Breast epithelium (tissue), 4 donors: ENCODE results near the gene MED22. TPM values are rescaled to one million over a fixed set of nuclear protein-coding genes. Genes with fewer than 3 reads are reported as not detected.

Experiments used
- DNase-seq, 2 donors: peaks; one replicate each; pipeline ENCODE4 v3.0.0-alpha.2; 2019; ENCODE audit warnings: low spot score in 2 of 2
- H3K27ac ChIP-seq, 2 donors: fragments of 200-600 bp; sonication (generic) in 1 of 2; one replicate each; pipeline ENCODE4 v1.5.1; 2016 to 2019; ENCODE audit warnings: mild to moderate bottlenecking in 1 of 2
- H3K27me3 ChIP-seq, 2 donors: fragments of 200-600 bp; sonication (generic) in 1 of 2; one replicate each; pipeline versions ENCODE4 v1.5.1 to v1.6.0; 2017 to 2019; ENCODE audit warnings: control low read depth in 1 of 2, mild to moderate bottlenecking in 1 of 2
- H3K36me3 ChIP-seq: fragments of 200-600 bp; one replicate; pipeline ENCODE4 v1.5.1; 2019
- H3K4me1 ChIP-seq, 2 donors: fragments of 200-600 bp; sonication (generic); one replicate each; pipeline ENCODE4 v1.5.1; 2016 to 2019; ENCODE audit warnings: control low read depth in 1 of 2
- H3K4me3 ChIP-seq, 3 donors: fragments of 200-600 bp; sonication (generic); 1 replicate in 2 of 3; 2 replicates in 1 of 3; pipeline ENCODE4 v1.5.1; 2016 to 2019; ENCODE audit warnings: mild to moderate bottlenecking in 3 of 3, moderate library complexity in 2 of 3
- H3K9me3 ChIP-seq, 2 donors: fragments of 200-600 bp; sonication (generic) in 1 of 2; one replicate each; pipeline ENCODE4 v1.5.1; 2016 to 2019; ENCODE audit warnings: control low read depth in 1 of 2
- POLR2A ChIP-seq: fragments of 450-650 bp; IDR thresholded peaks from one replicate; pipeline ENCODE4 v1.6.1; 2016; ENCODE audit warnings: antibody characterized with exemption, mild to moderate bottlenecking, moderate library complexity
- POLR2AphosphoS5 ChIP-seq, 3 donors: sonication (generic); formaldehyde crosslinking; IDR thresholded peaks; one replicate each; pipeline ENCODE4 v1.6.1; 2017; ENCODE audit warnings: antibody characterized with exemption in 3 of 3
- intact Hi-C: fragments of 100-400 bp; cut with DNase I; formaldehyde crosslinking; loops from one replicate; pipeline ENCODE4 v1.15.1; 2023; ENCODE audit warnings: low total_unique reads
- total RNA-seq, 3 donors: library from RNA; depleted of rRNA; stranded (reverse); fragments of >200 nt; gene quantifications; one replicate each; pipeline ENCODE4 v1.1.0, GENCODE V29; 2016
- TF ChIP-seq, protein P1 (sequence below), 3 donors: fragments of 450-650 bp; IDR thresholded peaks; one replicate each; pipeline ENCODE4 v1.5.1; 2016 to 2017; ENCODE audit warnings: antibody characterized with exemption in 3 of 3, mild to moderate bottlenecking in 3 of 3, moderate library complexity in 3 of 3

MED22 gene
- total RNA-seq, 3 donors from 2014 or later, result 19.2 to 32.2 (median 31.1) TPM

DNA sequence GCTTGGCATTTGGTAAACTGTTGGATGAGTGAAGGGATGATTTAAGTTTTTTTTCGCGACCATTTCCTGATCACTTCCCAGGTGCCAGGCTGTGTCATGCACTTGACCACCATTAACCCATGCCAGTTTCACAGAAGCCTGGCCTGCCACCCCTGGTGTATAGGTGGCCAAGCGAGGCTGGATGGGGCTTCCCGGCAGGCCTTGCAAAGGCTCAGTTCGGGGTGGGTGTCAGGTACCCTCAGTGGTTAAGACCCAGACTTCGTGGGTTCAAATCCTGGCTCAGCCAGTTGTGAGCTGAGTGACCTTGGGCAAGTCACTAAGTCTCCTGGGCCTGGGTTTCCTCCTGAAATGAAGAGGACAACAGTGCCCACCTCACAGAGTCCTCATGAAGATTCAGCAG lies 2.3 kb downstream of the MED22 start:
- H3K4me1 ChIP-seq, result peaks cover 0 to 18% of the 10 kb centered on the region in 2 donors
- H3K27me3 ChIP-seq, result no peaks in the 10 kb centered on the region
- H3K36me3 ChIP-seq, result peaks cover 8% of the 10 kb centered on the region
- intact Hi-C loops, result no loop called here
- H3K9me3 ChIP-seq, result no peaks in the 10 kb centered on the region
- no peak for DNase-seq
- H3K27ac ChIP-seq, result no peak overlapping the region
- TF ChIP-seq, protein P1, sequence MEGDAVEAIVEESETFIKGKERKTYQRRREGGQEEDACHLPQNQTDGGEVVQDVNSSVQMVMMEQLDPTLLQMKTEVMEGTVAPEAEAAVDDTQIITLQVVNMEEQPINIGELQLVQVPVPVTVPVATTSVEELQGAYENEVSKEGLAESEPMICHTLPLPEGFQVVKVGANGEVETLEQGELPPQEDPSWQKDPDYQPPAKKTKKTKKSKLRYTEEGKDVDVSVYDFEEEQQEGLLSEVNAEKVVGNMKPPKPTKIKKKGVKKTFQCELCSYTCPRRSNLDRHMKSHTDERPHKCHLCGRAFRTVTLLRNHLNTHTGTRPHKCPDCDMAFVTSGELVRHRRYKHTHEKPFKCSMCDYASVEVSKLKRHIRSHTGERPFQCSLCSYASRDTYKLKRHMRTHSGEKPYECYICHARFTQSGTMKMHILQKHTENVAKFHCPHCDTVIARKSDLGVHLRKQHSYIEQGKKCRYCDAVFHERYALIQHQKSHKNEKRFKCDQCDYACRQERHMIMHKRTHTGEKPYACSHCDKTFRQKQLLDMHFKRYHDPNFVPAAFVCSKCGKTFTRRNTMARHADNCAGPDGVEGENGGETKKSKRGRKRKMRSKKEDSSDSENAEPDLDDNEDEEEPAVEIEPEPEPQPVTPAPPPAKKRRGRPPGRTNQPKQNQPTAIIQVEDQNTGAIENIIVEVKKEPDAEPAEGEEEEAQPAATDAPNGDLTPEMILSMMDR (IDR thresholded peaks at IDR 0.05), result no peak
- TF ChIP-seq POLR2A, result no peak
- TF ChIP-seq POLR2AphosphoS5 (IDR thresholded peaks at IDR 0.05), result no peak
- H3K4me3 ChIP-seq, result no peak overlapping the region

DNA sequence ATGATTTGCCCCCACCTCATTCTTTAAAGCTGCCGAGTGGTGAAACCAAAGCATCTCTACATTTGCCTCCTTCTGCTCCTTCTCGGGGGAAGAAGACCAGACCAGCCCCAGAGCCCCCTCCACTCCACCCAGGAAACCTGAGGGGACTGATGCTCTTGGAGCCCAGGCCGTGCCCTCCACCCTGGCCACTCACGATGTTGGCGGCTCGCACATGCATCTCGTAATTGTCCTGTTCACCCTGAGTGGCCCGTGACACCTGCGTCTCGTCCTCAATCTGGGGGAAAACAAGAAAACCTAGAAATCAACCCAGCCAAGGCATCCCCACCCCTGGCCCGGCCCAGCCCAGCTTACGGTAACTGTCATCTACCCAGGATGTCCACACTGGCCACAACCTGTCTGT lies 3.0 kb downstream of the MED22 start:
- no peaks in the 10 kb centered on the region for H3K9me3 ChIP-seq
- H3K4me1 ChIP-seq, result peaks cover 0 to 18% of the 10 kb centered on the region in 2 donors
- DNase-seq, result no peak
- TF ChIP-seq, protein P1 (IDR thresholded peaks at IDR 0.05), result no peak
- TF ChIP-seq POLR2A, result no peak
- TF ChIP-seq POLR2AphosphoS5 (IDR thresholded peaks at IDR 0.05), result no peak
- H3K27ac ChIP-seq, result no peak overlapping the region
- H3K36me3 ChIP-seq, result peaks cover 5% of the 10 kb centered on the region
- H3K4me3 ChIP-seq, result no peak overlapping the region
- H3K27me3 ChIP-seq, result no peaks in the 10 kb centered on the region
- intact Hi-C loops, result no loop called here

DNA sequence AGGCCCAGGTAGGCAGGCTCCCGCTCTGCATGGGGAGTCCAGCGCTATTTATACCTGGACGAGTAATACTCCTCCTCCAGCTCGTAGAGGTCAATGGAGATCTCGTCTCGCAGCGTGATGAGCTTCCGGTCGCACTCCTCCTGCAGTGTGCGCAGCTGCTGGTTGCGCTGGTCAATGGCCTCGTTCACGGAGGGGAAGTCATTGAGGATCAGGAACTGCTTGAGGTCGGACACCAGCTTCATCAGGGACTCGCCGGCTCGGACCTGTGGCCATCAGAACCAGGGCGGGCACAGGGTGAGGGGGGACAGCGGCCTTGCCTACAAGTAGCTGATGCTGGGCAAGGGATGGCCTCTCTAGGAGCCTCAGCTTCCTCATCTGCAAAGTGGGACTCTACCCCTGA lies 3.9 kb downstream of the MED22 start:
- intact Hi-C loops, result no loop called here
- no peaks in the 10 kb centered on the region for H3K9me3 ChIP-seq
- no peak overlapping the region for H3K27ac ChIP-seq
- no peak overlapping the region for H3K4me3 ChIP-seq
- TF ChIP-seq, protein P1 (IDR thresholded peaks at IDR 0.05), result no peak
- TF ChIP-seq POLR2A (no peak), POLR2AphosphoS5 (IDR thresholded peaks at IDR 0.05) (no peak)
- no peak for DNase-seq
- peaks cover 5% of the 10 kb centered on the region for H3K36me3 ChIP-seq
- H3K27me3 ChIP-seq, result no peaks in the 10 kb centered on the region
- peaks cover 0 to 11% of the 10 kb centered on the region in 2 donors for H3K4me1 ChIP-seq

DNA sequence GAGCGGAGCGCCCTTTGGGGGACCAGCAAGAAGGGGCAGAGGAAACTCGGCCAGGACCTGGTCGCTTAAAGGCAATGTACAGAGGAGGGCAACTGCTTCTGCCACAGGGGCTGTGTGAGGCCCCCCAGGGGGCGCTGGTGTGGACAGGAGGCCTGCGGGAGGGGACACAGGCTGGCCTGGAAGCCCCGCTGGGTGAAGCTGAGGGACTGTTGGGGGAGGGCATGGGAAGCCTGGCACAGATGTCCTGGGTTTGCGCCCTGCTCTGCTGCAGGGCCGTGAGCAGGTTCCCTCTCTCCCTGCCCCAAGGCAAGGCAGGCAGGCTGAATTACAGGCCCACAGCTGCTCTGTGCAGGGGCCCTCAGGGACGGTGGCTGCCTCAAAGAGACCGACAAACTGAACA lies 5.4 kb downstream of the MED22 start:
- H3K36me3 ChIP-seq, result peaks cover 5% of the 10 kb centered on the region
- intact Hi-C loops, result no loop called here
- TF ChIP-seq POLR2A (no peak), POLR2AphosphoS5 (IDR thresholded peaks at IDR 0.05) (no peak)
- TF ChIP-seq, protein P1 (IDR thresholded peaks at IDR 0.05), result no peak

DNA sequence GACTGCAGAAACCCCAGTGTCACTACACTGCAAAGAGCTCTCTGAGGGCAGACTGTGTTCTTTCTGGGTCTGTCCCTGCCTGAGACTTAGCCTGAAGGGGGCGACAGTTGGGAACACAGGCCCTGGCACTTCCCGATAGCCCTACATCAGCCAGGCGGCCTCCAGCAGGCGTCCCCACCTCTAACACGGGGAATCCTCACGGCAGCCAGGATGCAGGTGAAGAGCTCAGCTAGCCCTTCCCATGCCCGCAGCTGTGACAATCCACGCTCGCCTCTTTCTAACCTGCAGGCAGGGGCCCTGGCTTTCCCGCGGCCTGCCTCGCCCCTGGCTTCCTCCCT lies 5.9 kb downstream of the MED22 start:
- Histone ChIP-seq H3K4me1 (peaks cover 0 to 9% of the 10 kb centered on the region in 2 donors), H3K27me3 (no peaks in the 10 kb centered on the region), H3K9me3 (no peaks in the 10 kb centered on the region), H3K36me3 (peaks cover 5% of the 10 kb centered on the region), H3K27ac (no peak overlapping the region), H3K4me3 (no peak overlapping the region)
- intact Hi-C loops, result no loop called here
- TF ChIP-seq POLR2A (no peak), POLR2AphosphoS5 (IDR thresholded peaks at IDR 0.05) (no peak)
- TF ChIP-seq, protein P1 (IDR thresholded peaks at IDR 0.05), result no peak
- no peak for DNase-seq

More for the DNA sequence above, 5.4 kb downstream of the MED22 start:
- H3K27ac ChIP-seq, result no peak overlapping the region
- no peaks in the 10 kb centered on the region for H3K27me3 ChIP-seq
- H3K9me3 ChIP-seq, result no peaks in the 10 kb centered on the region
- H3K4me1 ChIP-seq, result peaks cover 0 to 9% of the 10 kb centered on the region in 2 donors
- DNase-seq, result no peak
- H3K4me3 ChIP-seq, result no peak overlapping the region
